Gastroesophageal sphincter (tissue), 4 donors: ENCODE results near the gene CDC25C. TPM values are rescaled to one million over a fixed set of nuclear protein-coding genes. Genes with fewer than 3 reads are reported as not detected.

Experiments
- ATAC-seq: fragments of 150-250 bp; one replicate; pipeline ENCODE4 v1.9.1; 2016; ENCODE audit warnings: mild to moderate bottlenecking, moderate library complexity
- H3K27ac ChIP-seq, 4 donors: fragments of 200-600 bp; sonication (generic) in 3 of 4; 1 replicate in 3 of 4; 2 replicates in 1 of 4; pipeline ENCODE4 v1.5.1; 2016 to 2019
- H3K27me3 ChIP-seq: fragments of 200-600 bp; sonication (generic); one replicate; pipeline ENCODE4 v1.5.1; 2019
- H3K36me3 ChIP-seq, 2 donors: fragments of 200-600 bp; sonication (generic); one replicate each; pipeline ENCODE4 v1.5.1; 2019; ENCODE audit warnings: control low read depth in 1 of 2
- H3K4me1 ChIP-seq, 3 donors: fragments of 200-600 bp; sonication (generic); 1 replicate in 2 of 3; 2 replicates in 1 of 3; pipeline ENCODE4 v1.5.1; 2016 to 2019; ENCODE audit warnings: control low read depth in 2 of 3
- H3K4me3 ChIP-seq, 2 donors: fragments of 200-600 bp; sonication (generic); one replicate each; pipeline ENCODE4 v1.5.1; 2019; ENCODE audit warnings: mild to moderate bottlenecking in 1 of 2, moderate library complexity in 1 of 2
- H3K9me3 ChIP-seq, 3 donors: fragments of 200-600 bp; sonication (generic); one replicate each; pipeline ENCODE4 v1.5.1; 2017 to 2019; ENCODE audit warnings: control low read depth in 2 of 3
- EP300 ChIP-seq: sonication (generic); formaldehyde crosslinking; IDR thresholded peaks from one replicate; pipeline ENCODE4 v1.6.1; 2017; ENCODE audit warnings: antibody characterized with exemption, mild to moderate bottlenecking
- POLR2A ChIP-seq, 2 donors: fragments of 450-650 bp; IDR thresholded peaks; one replicate each; pipeline ENCODE4 v1.6.1; 2017; ENCODE audit warnings: antibody characterized with exemption in 2 of 2, mild to moderate bottlenecking in 2 of 2, moderate library complexity in 1 of 2
- POLR2AphosphoS5 ChIP-seq: sonication (generic); formaldehyde crosslinking; IDR thresholded peaks from one replicate; pipeline ENCODE4 v1.6.1; 2017; ENCODE audit warnings: antibody characterized with exemption
- WGBS, 2 donors: methylation state at CpG; one replicate each; pipeline ENCODE4 v1.1.5; 2018; ENCODE audit warnings: low coverage in 1 of 2; 5-methylcytosine and 5-hydroxymethylcytosine counted together
- total RNA-seq, 4 donors: library from RNA; depleted of rRNA; stranded (reverse); fragments of >200 nt; gene quantifications; one replicate each; pipeline ENCODE4 v1.1.0, GENCODE V29; 2016
- TF ChIP-seq, protein P1 (sequence below), 4 experiments: fragments of 200-600 bp in 2 of 4; fragments of 450-650 bp in 2 of 4; sonication (generic) in 1 of 4; IDR thresholded peaks; one replicate each; pipeline ENCODE4 v1.5.1; 2017 to 2019; ENCODE audit warnings: antibody characterized with exemption in 4 of 4, mild to moderate bottlenecking in 2 of 4, moderate library complexity in 2 of 4

Gene CDC25C
- total RNA-seq, 4 donors from 2014 or later = 0.45 TPM; not detected in 3

DNA sequence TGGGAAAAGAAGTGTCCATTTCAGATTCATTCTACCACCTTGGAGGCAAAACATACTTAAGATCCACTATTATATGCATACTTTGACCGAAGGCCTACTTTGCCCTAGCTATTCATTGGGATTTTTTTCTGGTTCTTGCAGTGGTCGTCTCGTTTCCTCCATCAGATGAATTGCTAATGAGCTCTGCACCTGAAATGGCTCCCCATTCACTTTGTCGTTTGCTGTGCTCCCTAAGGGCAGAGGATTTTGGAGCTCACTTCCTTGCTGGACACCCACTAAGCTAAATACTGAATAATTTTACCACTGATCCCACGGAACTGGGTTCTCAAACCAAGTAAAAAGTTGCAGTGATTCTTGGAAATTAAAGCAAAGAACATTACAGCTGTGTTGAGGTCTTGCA, 22.8 kb upstream of the CDC25C start:
- peak overlapping the region; percentile 94 to 96 for H3K4me3 ChIP-seq
- TF ChIP-seq EP300 (no peak), POLR2AphosphoS5 (no peak), POLR2A (IDR thresholded peaks at IDR 0.05) (no peak)
- TF ChIP-seq, protein P1, sequence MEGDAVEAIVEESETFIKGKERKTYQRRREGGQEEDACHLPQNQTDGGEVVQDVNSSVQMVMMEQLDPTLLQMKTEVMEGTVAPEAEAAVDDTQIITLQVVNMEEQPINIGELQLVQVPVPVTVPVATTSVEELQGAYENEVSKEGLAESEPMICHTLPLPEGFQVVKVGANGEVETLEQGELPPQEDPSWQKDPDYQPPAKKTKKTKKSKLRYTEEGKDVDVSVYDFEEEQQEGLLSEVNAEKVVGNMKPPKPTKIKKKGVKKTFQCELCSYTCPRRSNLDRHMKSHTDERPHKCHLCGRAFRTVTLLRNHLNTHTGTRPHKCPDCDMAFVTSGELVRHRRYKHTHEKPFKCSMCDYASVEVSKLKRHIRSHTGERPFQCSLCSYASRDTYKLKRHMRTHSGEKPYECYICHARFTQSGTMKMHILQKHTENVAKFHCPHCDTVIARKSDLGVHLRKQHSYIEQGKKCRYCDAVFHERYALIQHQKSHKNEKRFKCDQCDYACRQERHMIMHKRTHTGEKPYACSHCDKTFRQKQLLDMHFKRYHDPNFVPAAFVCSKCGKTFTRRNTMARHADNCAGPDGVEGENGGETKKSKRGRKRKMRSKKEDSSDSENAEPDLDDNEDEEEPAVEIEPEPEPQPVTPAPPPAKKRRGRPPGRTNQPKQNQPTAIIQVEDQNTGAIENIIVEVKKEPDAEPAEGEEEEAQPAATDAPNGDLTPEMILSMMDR (IDR thresholded peaks at IDR 0.05) = no peak
- H3K27me3 ChIP-seq = no peaks in the 10 kb centered on the region
- H3K9me3 ChIP-seq = no peaks in the 10 kb centered on the region
- peaks cover 0 to 44% (median 15%) of the 10 kb centered on the region in 3 donors for H3K4me1 ChIP-seq
- no peak for ATAC-seq
- WGBS, 2 donors = 8 to 18% methylated on average over 3 to 5 of the region's 5 CpGs
- H3K36me3 ChIP-seq = peaks cover 0 to under 1% of the 10 kb centered on the region in 2 donors
- peak overlapping the region in 3 of 4 donors; percentile 96 to 99 (median 97) for H3K27ac ChIP-seq

DNA sequence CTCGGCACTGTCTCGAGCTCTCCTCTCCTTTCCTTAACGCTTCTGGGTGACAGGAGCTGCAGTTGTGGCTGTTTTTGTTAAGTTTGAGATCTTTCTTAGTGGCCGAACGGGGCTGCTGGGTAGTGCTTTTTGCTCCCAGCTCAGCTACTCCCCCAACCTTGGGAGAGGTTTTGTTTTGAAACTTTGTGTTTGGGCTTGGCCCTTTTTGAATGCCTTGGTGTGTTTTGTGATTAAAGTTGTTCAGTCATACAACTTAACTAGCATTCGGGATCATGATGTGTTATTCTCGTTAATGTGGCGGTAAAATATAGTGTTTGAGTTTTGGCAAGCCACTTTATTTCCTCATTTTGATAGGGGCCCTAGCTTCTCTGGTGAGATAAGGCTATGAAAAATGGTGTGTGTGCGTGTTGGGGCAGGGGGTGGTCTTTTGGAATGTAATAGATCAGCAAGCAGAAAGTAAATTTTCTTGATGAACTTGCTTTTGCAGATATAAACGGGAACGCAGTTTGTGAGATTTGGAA, 22.0 kb upstream of the CDC25C start:
- Histone ChIP-seq H3K27ac (peak overlapping the region; percentile 93 to 99 (median 96)), H3K9me3 (no peaks in the 10 kb centered on the region), H3K4me1 (peaks cover 0 to 44% (median 15%) of the 10 kb centered on the region in 3 donors), H3K4me3 (peak overlapping the region; percentile 94 to 96), H3K36me3 (peaks cover 0 to 9% of the 10 kb centered on the region in 2 donors), H3K27me3 (no peaks in the 10 kb centered on the region)
- TF ChIP-seq POLR2AphosphoS5 = no peak
- no peak for ATAC-seq
- 0 to 1% methylated on average over 6 to 8 of the region's 11 CpGs for WGBS, 2 donors

DNA sequence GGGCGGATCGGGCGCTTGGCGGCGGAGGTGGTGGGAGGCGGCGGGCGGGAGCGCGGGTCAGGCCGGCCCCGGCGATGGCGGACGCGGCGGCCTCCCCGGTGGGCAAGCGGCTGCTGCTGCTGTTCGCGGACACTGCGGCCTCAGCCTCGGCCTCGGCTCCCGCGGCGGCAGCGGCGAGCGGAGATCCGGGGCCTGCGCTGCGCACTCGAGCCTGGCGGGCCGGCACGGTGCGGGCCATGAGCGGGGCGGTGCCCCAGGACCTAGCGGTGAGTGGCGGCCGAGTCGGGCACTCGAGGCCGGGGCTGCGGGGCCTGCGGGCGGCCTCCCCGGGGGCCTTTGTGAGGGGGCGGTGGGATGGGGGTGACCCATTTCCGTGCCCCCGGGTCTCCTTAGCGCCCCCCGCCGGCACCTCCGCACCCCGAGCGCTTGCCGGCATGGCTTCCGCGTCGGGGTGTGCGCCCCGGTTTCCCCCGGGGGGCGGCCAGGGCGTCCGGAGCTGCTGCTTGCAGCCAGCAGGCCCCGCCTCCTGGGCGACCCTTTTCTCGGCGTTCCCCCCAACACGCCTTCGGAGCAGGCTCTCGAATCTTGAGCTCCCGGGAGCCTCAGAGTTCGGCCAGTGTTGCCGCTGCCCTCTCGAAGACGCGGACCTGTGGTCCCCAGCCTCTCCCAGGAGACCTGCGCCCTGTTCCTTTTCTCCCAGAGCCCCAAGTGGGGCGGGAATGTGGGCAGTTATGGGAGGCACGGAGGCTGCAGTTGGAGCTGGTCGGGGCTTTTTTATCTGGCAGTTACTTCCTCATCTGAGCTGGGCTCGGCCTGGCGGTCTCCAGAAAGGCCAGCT, 21.3 kb upstream of the CDC25C start:
- Histone ChIP-seq H3K36me3 (peaks cover 0 to 15% of the 10 kb centered on the region in 2 donors), H3K4me1 (peaks cover 0 to 43% (median 15%) of the 10 kb centered on the region in 3 donors), H3K9me3 (no peaks in the 10 kb centered on the region), H3K27ac (peak overlapping the region; percentile 93 to 99 (median 96)), H3K27me3 (no peaks in the 10 kb centered on the region), H3K4me3 (peak overlapping the region; percentile 94 to 96)
- ATAC-seq = peak; percentile 77
- no peak for TF ChIP-seq EP300
- peak; percentile 26 to 32 for TF ChIP-seq POLR2A (IDR thresholded peaks at IDR 0.05)
- TF ChIP-seq, protein P1 (IDR thresholded peaks at IDR 0.05) = peak in 3 of 4 experiments; percentile 20 to 55 (median 37)
- WGBS, 2 donors = 0% methylated on average over 2 of the region's 88 CpGs; no CpG with 5 or more reads in 1 of the 2 donors

DNA sequence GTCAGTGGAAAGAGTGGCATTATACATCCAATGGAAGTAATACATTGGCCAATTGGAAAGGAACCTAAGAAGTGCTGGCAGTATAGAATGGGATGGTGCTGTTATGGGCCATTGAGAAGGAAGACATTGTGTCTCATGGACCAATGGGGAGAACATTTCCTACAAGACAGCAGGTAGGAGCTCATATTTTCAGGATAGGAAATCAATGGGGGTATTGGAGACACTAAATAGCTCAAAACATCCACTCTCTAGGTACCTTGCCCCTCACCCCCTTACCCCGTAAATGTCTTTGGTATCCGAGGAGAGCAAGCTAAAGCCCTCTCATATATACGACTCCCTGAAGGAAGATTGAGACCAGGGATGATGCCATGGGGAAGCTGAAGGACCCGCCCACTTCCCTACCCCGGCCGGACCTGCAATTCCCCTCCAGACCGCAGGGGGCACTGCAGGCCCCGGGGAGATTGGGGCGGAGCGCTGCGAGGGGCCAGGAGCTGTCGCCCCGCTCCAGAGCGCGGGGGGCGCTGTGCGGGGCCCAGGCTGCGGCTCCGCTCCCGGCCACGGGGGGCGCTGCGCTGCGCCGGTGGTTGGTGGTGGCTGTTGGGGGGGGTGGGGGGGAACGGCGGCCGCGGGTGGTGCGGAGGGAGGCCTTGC, 20.6 kb upstream of the CDC25C start, which contains the start of gene KDM3B:
Gene KDM3B (plus strand): TSS at position 615 of the 651 bp plus-strand sequence. CDS start 111 bp downstream, outside the sequence.
- H3K36me3 ChIP-seq = peaks cover 0 to 23% of the 10 kb centered on the region in 2 donors
- H3K27ac ChIP-seq = peak within 1 kb of the TSS; percentile 93 to 99 (median 96)
- WGBS, 2 donors = 60 to 100% methylated on average over 1 to 3 of the region's 30 CpGs
- H3K4me3 ChIP-seq = peak within 1 kb of the TSS; percentile 94 to 96
- peak; percentile 92 for ATAC-seq
- TF ChIP-seq, protein P1 (IDR thresholded peaks at IDR 0.05) = peak; percentile 89 to 100 (median 100)
- TF ChIP-seq POLR2A (IDR thresholded peaks at IDR 0.05) = no peak
- peaks cover 0 to 36% (median 15%) of the 10 kb centered on the region in 3 donors for H3K4me1 ChIP-seq
- H3K27me3 ChIP-seq = no peaks in the 10 kb centered on the region
- no peaks in the 10 kb centered on the region for H3K9me3 ChIP-seq

DNA sequence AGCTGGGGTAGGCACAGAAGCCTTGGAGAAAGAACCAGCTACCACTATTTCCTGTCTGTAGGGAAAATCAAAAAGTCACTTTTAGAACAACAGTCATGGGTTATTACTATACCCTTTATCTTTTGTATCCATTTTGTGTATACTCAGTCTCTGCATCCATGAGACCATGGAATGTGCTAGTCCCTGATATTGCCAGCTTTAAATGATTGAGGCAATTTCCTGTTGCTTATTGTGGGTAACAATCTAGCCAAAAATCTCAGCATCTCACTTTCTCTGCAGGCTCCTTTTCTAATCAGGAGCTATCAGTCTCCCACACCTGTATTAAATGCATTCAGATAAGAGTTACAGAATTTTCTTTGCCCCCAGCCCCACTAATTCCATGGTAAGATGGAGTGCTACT, 19.9 kb upstream of the CDC25C start:
- ATAC-seq = no peak
- Histone ChIP-seq H3K27me3 (no peaks in the 10 kb centered on the region), H3K27ac (peak overlapping the region in 1 of 4 donors; percentile 97), H3K4me1 (peaks cover 0 to 29% (median 15%) of the 10 kb centered on the region in 3 donors), H3K4me3 (no peak overlapping the region), H3K9me3 (no peaks in the 10 kb centered on the region), H3K36me3 (peaks cover 0 to 30% of the 10 kb centered on the region in 2 donors)
- TF ChIP-seq POLR2A (IDR thresholded peaks at IDR 0.05) = no peak
- no peak for TF ChIP-seq POLR2AphosphoS5
- TF ChIP-seq EP300 = no peak
- TF ChIP-seq, protein P1 (IDR thresholded peaks at IDR 0.05) = no peak
